A673 (cell line): ENCODE data around the gene RTN1. TPM values are rescaled to one million over a fixed set of nuclear protein-coding genes. Genes with fewer than 3 reads are reported as not detected.
A peak's percentile ranks its signal among the peaks of the same experiment; 100 is the strongest.

Experiments used
- BruUV-seq: library from RNA; stranded (reverse); fragments of 400-500 nt; replicated peaks from 2 replicates; lab custom pipeline; 2021; lab: Mats Ljungman, UMichigan
- CTCF ChIA-PET: fragments of 300-600 bp; sonication (Branson Sonifier 250); formaldehyde crosslinking; loops from one replicate; lab custom pipeline; 2022; ENCODE audit warnings: antibody characterized with exemption; lab: Charles Lee
- POLR2A ChIA-PET: fragments of 300-600 bp; sonication (Branson Sonifier 250); formaldehyde crosslinking; loops from one replicate; lab custom pipeline; 2022; ENCODE audit warnings: antibody characterized with exemption; ENCODE audit not compliant: low non-redundant PET; lab: Charles Lee
- DNase-seq: peaks from one replicate; pipeline ENCODE4 v3.0.0-alpha.2; 2015; ENCODE audit warnings: low spot score
- H3K27ac ChIP-seq: fragments of 200-600 bp; sonication (generic); 2 replicates; pipeline ENCODE4 v1.5.1; 2016; ENCODE audit warnings: mixed run types, low read depth, mild to moderate bottlenecking, mixed read lengths, antibody characterized with exemption, low read length; ENCODE audit not compliant: poor library complexity, severe bottlenecking
- H3K27me3 ChIP-seq: fragments of 200-600 bp; sonication (generic); replicated peaks from 2 replicates; pipeline ENCODE4 v1.6.1; 2017; ENCODE audit warnings: mixed run types, low read depth, mild to moderate bottlenecking, mixed read lengths, antibody characterized with exemption, low read length; ENCODE audit not compliant: insufficient read depth, poor library complexity
- H3K36me3 ChIP-seq: fragments of 200-600 bp; sonication (generic); 2 replicates; pipeline ENCODE4 v1.6.1; 2016; ENCODE audit warnings: mixed run types, mild to moderate bottlenecking, mixed read lengths, antibody characterized with exemption, low read length; ENCODE audit not compliant: insufficient read depth, poor library complexity, severe bottlenecking
- H3K4me1 ChIP-seq: fragments of 200-600 bp; sonication (generic); 2 replicates; pipeline ENCODE4 v1.6.1; 2017; ENCODE audit warnings: mixed run types, mild to moderate bottlenecking, mixed read lengths, antibody characterized with exemption, low read length; ENCODE audit not compliant: insufficient read depth, poor library complexity, severe bottlenecking
- H3K4me3 ChIP-seq: fragments of 200-600 bp; sonication (generic); 2 replicates; pipeline ENCODE4 v1.5.1; 2016; ENCODE audit warnings: low read depth, mixed run types, mild to moderate bottlenecking, mixed read lengths, low read length; ENCODE audit not compliant: poor library complexity, severe bottlenecking
- H3K9me3 ChIP-seq: fragments of 200-600 bp; sonication (generic); 2 replicates; pipeline ENCODE4 v1.6.1; 2016; ENCODE audit warnings: mixed run types, low read depth, mild to moderate bottlenecking, mixed read lengths, antibody characterized with exemption, low read length; ENCODE audit not compliant: poor library complexity, severe bottlenecking
- CTCF ChIP-seq: fragments of 300-800, 200-600 bp; sonication (generic); conservative IDR thresholded peaks from 2 replicates; pipeline ENCODE4 v1.5.1; 2017; ENCODE audit warnings: low read depth, mild to moderate bottlenecking, antibody characterized with exemption, low read length, moderate library complexity, mixed read lengths
- EZH2 ChIP-seq: fragments of 200-600 bp; sonication (generic); IDR thresholded peaks from 2 replicates; pipeline ENCODE4 v1.6.1; 2017; ENCODE audit warnings: borderline replicate concordance, low read depth, mild to moderate bottlenecking, mixed read lengths, antibody characterized with exemption, low read length; ENCODE audit not compliant: poor library complexity, severe bottlenecking
- intact Hi-C: fragments of 100-400 bp; cut with micrococcal nuclease; formaldehyde crosslinking; loops from one replicate; pipeline ENCODE4 v1.10.0; 2022; ENCODE audit not compliant: unreplicated experiment
- total RNA-seq: library from RNA; stranded (reverse); gene quantifications from 2 replicates; pipeline ENCODE4 v1.2.3, GENCODE V29; 2021

Gene RTN1
- total RNA-seq, 1 experiment from 2014 or later: 4.0 TPM

- no TSS peak for BruUV-seq
- ChIA-PET POLR2A (no interaction called here), CTCF (no interaction called here)
- H3K27ac ChIP-seq: no peak overlapping the region
- H3K4me3 ChIP-seq: no peak overlapping the region
- H3K36me3 ChIP-seq: no peaks in the 10 kb centered on the region
- DNase-seq: peak; percentile 19
- peaks cover 10% of the 10 kb centered on the region for H3K27me3 ChIP-seq
- H3K4me1 ChIP-seq: no peaks in the 10 kb centered on the region
- no peaks in the 10 kb centered on the region for H3K9me3 ChIP-seq
- no peak for TF ChIP-seq CTCF
- intact Hi-C loops: no loop called here
Measured at GRCh38 chr14:59890676-59891075, 20.1 kb upstream of the RTN1 start.

- POLR2A ChIA-PET: interaction anchor here (0.6 kb wide), 1 partner anchor 137 kb away, joined by 3 read pairs; no protein-coding TSS in a partner anchor
- CTCF ChIA-PET: no interaction called here
- H3K27me3 ChIP-seq: peaks cover 5% of the 10 kb centered on the region
Measured at GRCh38 chr14:59882957-59883356, 12.4 kb upstream of the RTN1 start.

GRCh38 chr14:59871166-59871495 is 555 bp upstream of the RTN1 start:
- CTCF ChIA-PET: no interaction called here
- H3K27ac ChIP-seq: no peak overlapping the region
- no peak for TF ChIP-seq EZH2
- no peak for TF ChIP-seq CTCF
- no TSS peak for BruUV-seq
- peaks cover 69% of the 10 kb centered on the region for H3K27me3 ChIP-seq
- H3K4me1 ChIP-seq: peaks cover 6% of the 10 kb centered on the region
- POLR2A ChIA-PET: no interaction called here
- peak overlapping the region; percentile 61 for H3K4me3 ChIP-seq
- no peaks in the 10 kb centered on the region for H3K9me3 ChIP-seq
- no peaks in the 10 kb centered on the region for H3K36me3 ChIP-seq
- DNase-seq: no peak
- intact Hi-C loops: loop anchor here (5.0 kb wide), 1 partner anchor 39 kb away; no protein-coding TSS in a partner anchor

More at GRCh38 chr14:59882957-59883356, 12.4 kb upstream of the RTN1 start:
- intact Hi-C loops: no loop called here
- Histone ChIP-seq H3K9me3 (no peaks in the 10 kb centered on the region), H3K27ac (no peak overlapping the region), H3K36me3 (no peaks in the 10 kb centered on the region), H3K4me1 (no peaks in the 10 kb centered on the region), H3K4me3 (no peak overlapping the region)
- TF ChIP-seq CTCF (peak; percentile 59), EZH2 (no peak)
- no TSS peak for BruUV-seq
- DNase-seq: peak; percentile 39
